B cell (primary cell): ENCODE results near the gene LIN52. TPM values are rescaled to one million over a fixed set of nuclear protein-coding genes. Genes with fewer than 3 reads are reported as not detected.

Experiments used
- ATAC-seq: fragments of 200-7000 bp; cut with Tn5 transposase; one replicate; pipeline ENCODE4 v1.10.0; 2021; ENCODE audit warnings: low read depth, mild to moderate bottlenecking, moderate number of reproducible peaks, moderate library complexity
- CTCF ChIA-PET: fragments of 350-600 bp; sonication (Branson Sonifier 250); formaldehyde crosslinking; loops from one replicate; lab custom pipeline; 2021; ENCODE audit warnings: antibody characterized with exemption, inconsistent platforms; lab: Charles Lee
- POLR2A ChIA-PET: fragments of 350-600 bp; sonication (Branson Sonifier 250); formaldehyde crosslinking; loops from one replicate; lab custom pipeline; 2021; ENCODE audit warnings: antibody characterized with exemption; lab: Charles Lee
- DNase-seq: peaks from one replicate; pipeline ENCODE4 v3.0.0; 2013
- H2AFZ ChIP-seq: 2 replicates; pipeline ENCODE4 v1.6.1; 2012; ENCODE audit warnings: mild to moderate bottlenecking, low read depth, low read length; ENCODE audit not compliant: insufficient read depth, poor library complexity, severe bottlenecking
- H3K27ac ChIP-seq, 2 donors: 1 replicate in 1 of 2; 2 replicates in 1 of 2; pipeline ENCODE4 v1.5.1; 2012 to 2013; ENCODE audit warnings: low read length in 2 of 2, mild to moderate bottlenecking in 2 of 2, moderate library complexity in 1 of 2
- H3K27me3 ChIP-seq, 4 experiments: fragments of 200-600 bp in 1 of 4; sonication (generic) in 1 of 4; replicated peaks in 1 of 4; 1 replicate in 2 of 4; 2 replicates in 2 of 4; pipeline versions ENCODE4 v1.6.1 to v1.7.0; 2013 to 2016; ENCODE audit warnings: low read length in 3 of 4, mild to moderate bottlenecking in 2 of 4, mixed read lengths in 1 of 4, moderate library complexity in 1 of 4; ENCODE audit not compliant: insufficient read depth in 4 of 4, control insufficient read depth in 3 of 4; ENCODE audit errors: control extremely low read depth in 1 of 4
- H3K36me3 ChIP-seq, 2 experiments: replicated peaks in 1 of 2; 1 replicate in 1 of 2; 2 replicates in 1 of 2; pipeline versions ENCODE4 v1.6.1 to v1.7.1; 2013; ENCODE audit warnings: low read length in 1 of 2; ENCODE audit not compliant: insufficient read depth in 2 of 2, control insufficient read depth in 1 of 2; ENCODE audit errors: control extremely low read depth in 1 of 2, extremely low read depth in 1 of 2
- H3K4me1 ChIP-seq, 2 donors: fragments of 200-600 bp in 1 of 2; sonication (generic) in 1 of 2; 1 replicate in 1 of 2; 2 replicates in 1 of 2; pipeline versions ENCODE4 v1.5.1 to v1.6.1; 2013 to 2017; ENCODE audit warnings: low read length in 2 of 2; ENCODE audit not compliant: control insufficient read depth in 2 of 2, insufficient read depth in 2 of 2
- H3K4me2 ChIP-seq: replicated peaks from 2 replicates; pipeline ENCODE3; 2012; ENCODE audit warnings: mild to moderate bottlenecking, low read depth, low read length; ENCODE audit not compliant: poor library complexity, severe bottlenecking
- H3K4me3 ChIP-seq, 5 experiments: fragments of 200-600 bp in 1 of 5; sonication (generic) in 1 of 5; 1 replicate in 3 of 5; 2 replicates in 2 of 5; pipeline versions ENCODE4 v1.5.1 to v1.7.0; 2011 to 2016; ENCODE audit warnings: low read length in 4 of 5, mild to moderate bottlenecking in 4 of 5, low read depth in 2 of 5, control low read depth in 1 of 5, moderate library complexity in 1 of 5; ENCODE audit not compliant: insufficient read depth in 1 of 5; ENCODE audit errors: control extremely low read depth in 1 of 5, extremely low read depth in 1 of 5
- H3K79me2 ChIP-seq: fragments of 200-600 bp; sonication (generic); one replicate; pipeline ENCODE4 v1.6.0; 2016; ENCODE audit warnings: low read length; ENCODE audit not compliant: control insufficient read depth, insufficient read depth
- H3K9ac ChIP-seq: fragments of 200-600 bp; sonication (generic); 2 replicates; pipeline ENCODE4 v1.6.1; 2017; ENCODE audit warnings: mild to moderate bottlenecking, low read length, moderate library complexity
- H3K9me3 ChIP-seq, 3 donors: one replicate each; pipeline versions ENCODE4 v1.6.1 to v1.7.1; 2013; ENCODE audit warnings: low read length in 2 of 3; ENCODE audit not compliant: control insufficient read depth in 2 of 3, insufficient read depth in 1 of 3; ENCODE audit errors: control extremely low read depth in 1 of 3
- H4K20me1 ChIP-seq: 2 replicates; pipeline ENCODE4 v1.6.0; 2012; ENCODE audit warnings: mild to moderate bottlenecking, low read length; ENCODE audit not compliant: insufficient read depth, control insufficient read depth, poor library complexity, severe bottlenecking
- H3K27ac Mint-ChIP-seq: one replicate; pipeline ENCODE4 v1.8.0; 2021; ENCODE audit warnings: mixed read lengths
- H3K27me3 Mint-ChIP-seq: one replicate; pipeline ENCODE4 v1.8.0; 2021; ENCODE audit warnings: mixed read lengths
- H3K4me1 Mint-ChIP-seq: one replicate; pipeline ENCODE4 v1.8.0; 2021; ENCODE audit warnings: mixed read lengths
- H3K4me3 Mint-ChIP-seq: one replicate; pipeline ENCODE4 v1.8.0; 2021; ENCODE audit warnings: mixed read lengths
- H3K9me3 Mint-ChIP-seq: one replicate; pipeline ENCODE4 v1.8.0; 2022; ENCODE audit warnings: mixed read lengths; ENCODE audit not compliant: insufficient read depth
- EZH2 ChIP-seq: IDR thresholded peaks from 2 replicates; pipeline ENCODE4 v1.6.1; 2012; ENCODE audit warnings: borderline replicate concordance, low read depth, mild to moderate bottlenecking, moderate library complexity, low read length; ENCODE audit not compliant: insufficient read depth, poor library complexity, severe bottlenecking
- WGBS: methylation state at CpG from one replicate; pipeline ENCODE4 v1.1.5; 2013; ENCODE audit warnings: missing lambda C conversion rate; ENCODE audit not compliant: insufficient coverage; 5-methylcytosine and 5-hydroxymethylcytosine counted together
- intact Hi-C: fragments of 100-400 bp; cut with micrococcal nuclease; formaldehyde crosslinking; loops from one replicate; pipeline ENCODE4 v1.10.0; 2022
- polyA plus RNA-seq: library from polyadenylated mRNA; depleted of rRNA; stranded (reverse); fragments of >200 nt; gene quantifications from 2 replicates; pipeline ENCODE4 v1.2.3, GENCODE V29; 2012
- total RNA-seq, 2 donors: library from RNA; stranded (reverse); fragments of 120-200 nt in 1 of 2; gene quantifications; 1 replicate in 1 of 2; 2 replicates in 1 of 2; pipeline versions ENCODE4 v1.2.3 to v1.2.4, GENCODE V29; 2013 to 2022
- TF ChIP-seq, protein P1 (sequence below): fragments of 200-600 bp; IDR thresholded peaks from one replicate; pipeline ENCODE4 v1.8.0; 2022; ENCODE audit warnings: antibody characterized with exemption, mild to moderate bottlenecking

Gene LIN52
- total and polyA plus RNA-seq, 2 donors (not counting 1 experiment from before 2014, with no cell fraction given): 3.9 to 13.1 TPM

DNA sequence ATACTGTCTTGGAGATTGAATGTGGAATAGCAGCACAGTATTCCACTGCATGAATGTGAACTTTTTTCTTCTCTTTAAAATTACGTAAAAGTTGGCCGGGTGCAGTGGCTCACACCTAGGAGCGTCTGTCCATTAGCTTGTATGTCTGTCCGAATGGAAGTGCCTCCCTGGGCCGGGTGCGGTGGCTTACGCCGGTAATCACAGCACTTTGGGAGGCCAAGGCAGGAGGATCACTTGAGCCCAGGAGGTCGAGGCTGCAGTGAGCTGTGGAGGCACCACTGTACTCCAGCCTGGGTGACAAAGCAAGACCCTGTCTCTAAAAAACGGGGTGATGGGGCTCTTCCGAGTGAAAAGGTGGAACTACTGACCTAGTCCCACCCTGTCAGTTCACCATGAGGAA is 131.9 kb downstream of the LIN52 start:
- no peak for TF ChIP-seq EZH2
- TF ChIP-seq, protein P1, sequence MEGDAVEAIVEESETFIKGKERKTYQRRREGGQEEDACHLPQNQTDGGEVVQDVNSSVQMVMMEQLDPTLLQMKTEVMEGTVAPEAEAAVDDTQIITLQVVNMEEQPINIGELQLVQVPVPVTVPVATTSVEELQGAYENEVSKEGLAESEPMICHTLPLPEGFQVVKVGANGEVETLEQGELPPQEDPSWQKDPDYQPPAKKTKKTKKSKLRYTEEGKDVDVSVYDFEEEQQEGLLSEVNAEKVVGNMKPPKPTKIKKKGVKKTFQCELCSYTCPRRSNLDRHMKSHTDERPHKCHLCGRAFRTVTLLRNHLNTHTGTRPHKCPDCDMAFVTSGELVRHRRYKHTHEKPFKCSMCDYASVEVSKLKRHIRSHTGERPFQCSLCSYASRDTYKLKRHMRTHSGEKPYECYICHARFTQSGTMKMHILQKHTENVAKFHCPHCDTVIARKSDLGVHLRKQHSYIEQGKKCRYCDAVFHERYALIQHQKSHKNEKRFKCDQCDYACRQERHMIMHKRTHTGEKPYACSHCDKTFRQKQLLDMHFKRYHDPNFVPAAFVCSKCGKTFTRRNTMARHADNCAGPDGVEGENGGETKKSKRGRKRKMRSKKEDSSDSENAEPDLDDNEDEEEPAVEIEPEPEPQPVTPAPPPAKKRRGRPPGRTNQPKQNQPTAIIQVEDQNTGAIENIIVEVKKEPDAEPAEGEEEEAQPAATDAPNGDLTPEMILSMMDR: no peak
- Histone ChIP-seq H3K4me2 (no peak overlapping the region), H3K9ac (no peak overlapping the region), H3K36me3 (no peaks in the 10 kb centered on the region), H3K27ac (no peak overlapping the region), H3K4me3 (no peak overlapping the region), H2AFZ (no peak overlapping the region), H3K27me3 (peaks cover 0 to 18% (median 6%) of the 10 kb centered on the region in 4 experiments), H3K79me2 (no peaks in the 10 kb centered on the region), H3K9me3 (peaks cover 0 to 9% (median 0%) of the 10 kb centered on the region in 3 donors), H3K4me1 (peaks cover 5 to 7% of the 10 kb centered on the region in 2 donors), H4K20me1 (no peaks in the 10 kb centered on the region)
- intact Hi-C loops: loop anchor here (1.0 kb wide), 1 partner anchor 35 kb away; no protein-coding TSS in a partner anchor
- POLR2A ChIA-PET: no interaction called here
- Mint-ChIP-seq H3K27ac (no peak overlapping the region), H3K27me3 (peaks cover 28% of the 10 kb centered on the region), H3K9me3 (no peaks in the 10 kb centered on the region), H3K4me3 (no peak overlapping the region), H3K4me1 (peaks cover 2% of the 10 kb centered on the region)
- CTCF ChIA-PET: interaction anchor here (0.7 to 1.3 kb wide), 4 partner anchors 9 to 79 kb away, joined by 3 read pairs; no protein-coding TSS in a partner anchor
- WGBS: 89% methylated on average over 11 of the region's 11 CpGs
- no peak for ATAC-seq
- no peak for DNase-seq

DNA sequence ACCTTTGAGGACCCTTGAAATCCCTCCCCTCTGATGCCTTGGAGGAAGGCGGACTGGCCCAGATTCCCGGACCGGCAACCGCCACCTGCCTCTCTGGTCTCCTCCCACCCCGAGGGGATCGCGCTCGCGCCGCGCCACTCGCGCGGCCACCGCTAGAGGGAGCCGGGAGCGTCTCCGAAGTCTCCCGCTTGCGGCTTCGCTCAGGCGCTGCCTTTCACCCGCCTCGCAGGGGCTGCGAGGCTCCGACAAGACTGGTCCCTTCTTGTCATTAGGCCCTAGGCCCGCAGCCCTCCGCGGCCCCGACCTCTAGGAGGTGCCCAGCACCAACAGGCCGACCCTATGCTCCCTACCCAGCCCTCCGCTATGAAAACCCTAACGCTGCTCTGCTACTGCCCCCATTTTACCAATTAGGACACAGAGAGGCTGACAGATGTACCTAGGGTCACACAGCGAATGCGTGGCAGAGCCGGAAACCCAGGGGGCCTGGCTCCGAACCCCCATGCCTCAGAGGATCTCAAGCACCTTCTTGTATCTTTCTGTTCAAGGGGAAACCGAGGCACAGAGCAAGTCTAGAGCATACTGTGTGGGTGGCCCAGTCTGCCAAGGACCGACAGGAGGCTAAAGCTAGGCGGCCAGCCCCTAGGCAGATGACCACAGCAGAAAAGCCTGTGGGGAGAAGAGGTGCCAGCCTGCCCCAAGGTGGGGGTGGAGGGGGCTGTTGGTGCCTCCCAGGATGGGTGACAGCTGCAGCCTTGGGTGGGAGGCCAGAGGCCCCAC is 133.1 kb downstream of the LIN52 start:
- Histone ChIP-seq H2AFZ (peak overlapping the region; percentile 76), H3K36me3 (no peaks in the 10 kb centered on the region), H3K79me2 (no peaks in the 10 kb centered on the region), H3K4me1 (peaks cover 5 to 7% of the 10 kb centered on the region in 2 donors), H4K20me1 (no peaks in the 10 kb centered on the region), H3K9ac (peak overlapping the region; percentile 35), H3K4me3 (peak overlapping the region in 2 of 5 experiments; percentile 15 to 26), H3K27me3 (peaks cover 0 to 18% (median 6%) of the 10 kb centered on the region in 4 experiments), H3K4me2 (peak overlapping the region; percentile 73), H3K27ac (no peak overlapping the region), H3K9me3 (peaks cover 0 to 9% (median 0%) of the 10 kb centered on the region in 3 donors)
- intact Hi-C loops: loop anchor here (1.0 kb wide), 1 partner anchor 33 kb away; no protein-coding TSS in a partner anchor
- H3K4me3 Mint-ChIP-seq: peak overlapping the region; percentile 67
- no peaks in the 10 kb centered on the region for H3K9me3 Mint-ChIP-seq
- H3K27me3 Mint-ChIP-seq: peaks cover 32% of the 10 kb centered on the region
- no peak overlapping the region for H3K27ac Mint-ChIP-seq
- peaks cover 2% of the 10 kb centered on the region for H3K4me1 Mint-ChIP-seq
- DNase-seq (peak; percentile 81), ATAC-seq (peak; percentile 89)
- WGBS: 14% methylated on average over 40 of the region's 40 CpGs
- CTCF ChIA-PET: interaction anchor here (1.3 to 1.7 kb wide), 3 partner anchors 12 to 80 kb away, joined by 3 to 6 read pairs (median 4); no protein-coding TSS in a partner anchor
- POLR2A ChIA-PET: no interaction called here
- no peak for TF ChIP-seq EZH2
- TF ChIP-seq, protein P1: peak; percentile 90
